ENCODE measurements around the gene DYRK1A.

Gene DYRK1A

DNA sequence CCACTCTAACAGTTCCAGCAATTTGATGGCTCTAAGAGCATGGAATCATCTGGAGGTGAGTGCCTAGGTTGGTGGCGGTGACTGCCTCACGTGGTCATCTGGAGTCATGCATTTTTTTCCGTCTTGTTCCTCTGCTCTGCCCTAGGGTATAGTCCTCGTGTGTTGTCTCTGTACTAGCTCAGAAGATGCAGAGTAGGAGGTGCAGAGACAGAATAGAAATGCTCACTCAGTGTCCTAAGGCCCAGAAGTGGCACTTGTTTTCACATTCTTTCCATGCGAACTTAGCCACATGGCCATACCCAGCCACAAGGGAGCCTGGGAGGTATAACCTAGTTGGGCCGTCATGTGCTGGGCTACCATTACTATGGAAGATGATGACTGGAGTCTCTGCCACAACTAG lies 30.3 kb downstream of the DYRK1A start:
- Histone ChIP-seq H3K9me3 (ENCODE audit: control insufficient read depth in 2 of 2, low read length in 2 of 2) (no peaks in the 10 kb centered on the region), H3K36me3 (ENCODE audit: control insufficient read depth in 2 of 2, insufficient read depth in 2 of 2, low read length in 2 of 2) (no peaks in the 10 kb centered on the region), H3K27ac (ENCODE audit: low read depth in 2 of 2, low read length in 2 of 2) (no peak overlapping the region), H3K27me3 (ENCODE audit: control insufficient read depth in 2 of 2, insufficient read depth in 2 of 2, low read length in 2 of 2) (no peaks in the 10 kb centered on the region), H3K4me1 (ENCODE audit: control insufficient read depth in 2 of 2, insufficient read depth in 2 of 2, low read length in 2 of 2) (peaks cover 3 to 4% of the 10 kb centered on the region in 2 donors), H3K9ac (ENCODE audit: low read depth in 1 of 2, low read length in 2 of 2) (no peak overlapping the region), H3K4me3 (ENCODE audit: low read length in 2 of 2) (no peak overlapping the region)

DNA sequence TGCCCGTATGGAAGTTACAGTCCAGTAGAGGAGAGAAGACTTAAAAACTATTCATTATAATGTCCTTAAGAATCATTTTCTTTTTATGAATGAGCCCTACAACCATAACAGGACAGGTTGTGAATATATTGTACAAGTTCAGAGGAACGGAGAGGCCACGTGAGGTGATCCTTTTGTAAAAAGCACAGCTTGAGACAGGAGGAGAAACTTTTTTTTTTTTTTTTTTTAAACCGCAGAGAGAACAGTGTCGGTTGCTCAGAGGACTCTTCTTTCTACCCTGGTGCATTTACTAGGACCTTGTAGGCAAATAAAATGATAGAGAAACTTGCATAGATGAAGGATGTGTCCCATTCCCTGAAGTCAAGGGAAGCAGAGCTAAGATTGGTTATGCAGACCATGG lies 32.1 kb downstream of the DYRK1A start:
- Histone ChIP-seq H3K9me3 (ENCODE audit: control insufficient read depth in 2 of 2, low read length in 2 of 2) (no peaks in the 10 kb centered on the region), H3K4me3 (ENCODE audit: low read length in 2 of 2) (no peak overlapping the region), H3K36me3 (ENCODE audit: control insufficient read depth in 2 of 2, insufficient read depth in 2 of 2, low read length in 2 of 2) (no peaks in the 10 kb centered on the region), H3K4me1 (ENCODE audit: control insufficient read depth in 2 of 2, insufficient read depth in 2 of 2, low read length in 2 of 2) (peaks cover under 1 to 4% of the 10 kb centered on the region in 2 donors), H3K27me3 (ENCODE audit: control insufficient read depth in 2 of 2, insufficient read depth in 2 of 2, low read length in 2 of 2) (no peaks in the 10 kb centered on the region), H3K9ac (ENCODE audit: low read depth in 1 of 2, low read length in 2 of 2) (no peak overlapping the region), H3K27ac (ENCODE audit: low read depth in 2 of 2, low read length in 2 of 2) (no peak overlapping the region)

DNA sequence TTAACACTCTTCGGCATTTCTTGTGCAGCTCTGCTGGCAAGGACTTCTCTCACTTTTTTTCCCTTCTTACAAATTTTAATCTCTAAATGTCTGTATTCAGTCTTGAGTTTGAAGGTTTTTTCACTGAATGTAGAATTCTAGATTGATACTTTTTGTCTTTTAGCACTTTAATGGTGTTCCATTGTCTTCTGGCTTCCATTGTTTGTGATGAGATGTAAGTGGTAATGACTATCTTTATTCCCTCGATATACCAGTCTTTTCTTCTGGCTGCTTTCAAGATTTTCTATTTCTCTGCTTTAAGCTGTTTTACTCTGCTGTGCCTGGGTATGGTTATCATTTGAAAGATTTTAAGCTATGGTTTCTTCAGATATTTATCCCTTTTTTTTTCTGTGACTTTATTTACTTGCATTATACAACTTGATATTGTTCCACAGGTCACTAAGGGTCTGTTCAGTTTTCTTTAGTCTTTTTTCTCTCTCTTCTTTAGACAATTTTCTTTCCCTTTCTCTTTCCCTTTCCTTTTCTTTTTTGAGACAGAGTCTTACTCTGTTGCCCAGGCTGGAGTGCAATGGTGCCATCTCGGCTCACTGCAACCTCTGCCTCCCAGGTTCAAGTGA lies 35.8 kb downstream of the DYRK1A start:
- H3K36me3 ChIP-seq (ENCODE audit: control insufficient read depth in 2 of 2, insufficient read depth in 2 of 2, low read length in 2 of 2), result no peaks in the 10 kb centered on the region
- no peak overlapping the region for H3K27ac ChIP-seq (ENCODE audit: low read depth in 2 of 2, low read length in 2 of 2)
- H3K9me3 ChIP-seq (ENCODE audit: control insufficient read depth in 2 of 2, low read length in 2 of 2), result no peaks in the 10 kb centered on the region
- no peaks in the 10 kb centered on the region for H3K27me3 ChIP-seq (ENCODE audit: control insufficient read depth in 2 of 2, insufficient read depth in 2 of 2, low read length in 2 of 2)
- H3K4me1 ChIP-seq (ENCODE audit: control insufficient read depth in 2 of 2, insufficient read depth in 2 of 2, low read length in 2 of 2), result peaks cover 4% of the 10 kb centered on the region in 2 donors
- no peak overlapping the region for H3K9ac ChIP-seq (ENCODE audit: low read depth in 1 of 2, low read length in 2 of 2)
- H3K4me3 ChIP-seq (ENCODE audit: low read length in 2 of 2), result no peak overlapping the region

DNA sequence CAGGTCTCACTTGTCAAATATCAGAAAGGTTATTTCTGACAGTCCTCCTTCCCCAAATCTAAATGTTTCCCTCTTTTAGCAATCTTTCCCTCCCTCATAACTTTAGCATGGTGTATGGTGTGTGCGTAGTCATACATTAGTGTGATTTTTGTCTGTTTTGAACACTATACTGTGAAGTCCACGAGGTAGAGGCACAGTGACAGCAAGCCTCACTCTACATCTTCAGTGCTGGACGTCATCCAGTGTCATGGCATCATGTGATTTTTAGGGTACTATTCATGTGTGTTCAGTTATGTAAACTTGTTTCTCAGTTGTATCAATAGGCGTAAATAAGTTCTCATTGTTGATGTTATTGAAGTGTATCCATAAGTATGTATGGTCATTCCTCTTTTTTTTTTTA lies 39.1 kb downstream of the DYRK1A start:
- H3K27ac ChIP-seq (ENCODE audit: low read depth in 2 of 2, low read length in 2 of 2), result no peak overlapping the region
- no peaks in the 10 kb centered on the region for H3K27me3 ChIP-seq (ENCODE audit: control insufficient read depth in 2 of 2, insufficient read depth in 2 of 2, low read length in 2 of 2)
- no peak overlapping the region for H3K9ac ChIP-seq (ENCODE audit: low read depth in 1 of 2, low read length in 2 of 2)
- H3K4me3 ChIP-seq (ENCODE audit: low read length in 2 of 2), result no peak overlapping the region
- H3K9me3 ChIP-seq (ENCODE audit: control insufficient read depth in 2 of 2, low read length in 2 of 2), result no peaks in the 10 kb centered on the region
- no peaks in the 10 kb centered on the region for H3K36me3 ChIP-seq (ENCODE audit: control insufficient read depth in 2 of 2, insufficient read depth in 2 of 2, low read length in 2 of 2)
- H3K4me1 ChIP-seq (ENCODE audit: control insufficient read depth in 2 of 2, insufficient read depth in 2 of 2, low read length in 2 of 2), result peaks cover 0 to 4% of the 10 kb centered on the region in 2 donors

DNA sequence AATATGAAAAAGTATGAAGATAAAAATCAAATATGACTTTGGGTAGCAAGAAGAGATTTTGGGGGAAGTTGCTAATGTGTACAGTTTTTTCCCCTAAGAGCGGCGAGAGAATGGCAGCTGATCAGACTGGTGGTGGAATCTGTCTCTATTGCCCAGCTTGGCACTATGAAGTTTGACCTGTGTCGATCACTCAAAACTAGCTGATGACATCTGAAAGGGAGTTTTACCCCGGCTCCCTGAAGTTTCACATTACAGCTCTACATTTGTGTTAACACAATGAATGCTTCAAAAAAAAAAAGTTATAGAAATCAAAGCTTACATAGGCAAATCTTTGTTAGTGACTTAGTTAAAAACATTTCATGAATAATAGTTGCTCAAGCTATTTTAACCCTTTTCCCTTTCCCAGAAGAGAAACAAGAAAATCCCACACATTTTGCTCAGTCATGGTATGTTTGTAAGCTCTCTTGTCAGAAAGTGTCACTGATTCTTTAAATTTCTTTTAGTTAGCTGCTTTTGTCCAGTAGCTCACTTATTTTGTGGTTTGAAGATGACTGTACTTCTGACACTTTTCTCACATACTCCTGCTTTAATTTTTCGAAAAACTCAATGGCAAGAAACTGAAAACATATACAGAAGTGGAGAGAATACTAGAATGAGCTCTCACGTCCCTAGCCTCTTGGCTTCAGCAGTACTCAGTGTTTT lies 41.3 kb downstream of the DYRK1A start:
- Histone ChIP-seq H3K27ac (ENCODE audit: low read depth in 2 of 2, low read length in 2 of 2) (no peak overlapping the region), H3K9me3 (ENCODE audit: control insufficient read depth in 2 of 2, low read length in 2 of 2) (no peaks in the 10 kb centered on the region), H3K4me1 (ENCODE audit: control insufficient read depth in 2 of 2, insufficient read depth in 2 of 2, low read length in 2 of 2) (peaks cover 3 to 4% of the 10 kb centered on the region in 2 donors), H3K9ac (ENCODE audit: low read depth in 1 of 2, low read length in 2 of 2) (no peak overlapping the region), H3K4me3 (ENCODE audit: low read length in 2 of 2) (no peak overlapping the region), H3K27me3 (ENCODE audit: control insufficient read depth in 2 of 2, insufficient read depth in 2 of 2, low read length in 2 of 2) (no peaks in the 10 kb centered on the region), H3K36me3 (ENCODE audit: control insufficient read depth in 2 of 2, insufficient read depth in 2 of 2, low read length in 2 of 2) (no peaks in the 10 kb centered on the region)

DNA sequence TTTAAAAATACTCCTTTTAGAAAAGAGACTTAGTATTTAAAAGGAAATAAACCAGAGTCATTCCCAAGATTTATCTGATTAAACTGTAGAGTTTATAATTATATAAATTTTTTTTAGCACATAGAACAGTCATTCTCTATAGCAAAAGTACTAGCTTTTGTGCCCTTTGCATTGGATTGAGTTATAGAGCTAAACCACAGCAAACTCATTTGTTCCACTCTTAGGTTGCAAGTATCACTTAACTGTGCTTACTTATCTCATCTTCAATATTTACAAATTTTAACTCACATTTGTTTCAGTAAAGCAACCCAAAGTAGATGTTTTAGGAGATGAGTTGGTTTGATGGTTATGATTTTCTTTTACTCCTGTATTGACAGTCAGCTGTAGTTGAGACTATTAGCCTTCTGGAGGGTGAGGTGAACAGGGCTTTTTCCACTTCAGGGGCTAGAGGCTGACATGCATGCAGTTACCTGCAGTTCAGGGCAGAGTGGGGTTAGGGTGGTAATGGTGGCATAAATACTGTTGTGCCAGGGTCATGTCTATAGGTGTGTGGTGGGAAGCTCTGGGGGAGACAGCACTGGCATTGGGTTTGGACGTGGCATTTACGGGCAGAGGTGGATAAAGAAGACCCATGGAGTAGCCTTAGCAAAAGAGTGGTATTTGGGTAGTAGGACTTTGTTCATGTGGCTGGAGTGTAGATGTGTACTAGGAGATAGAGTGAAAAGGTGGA lies 42.1 kb downstream of the DYRK1A start:
- peaks cover 3 to 4% of the 10 kb centered on the region in 2 donors for H3K4me1 ChIP-seq (ENCODE audit: control insufficient read depth in 2 of 2, insufficient read depth in 2 of 2, low read length in 2 of 2)
- H3K4me3 ChIP-seq (ENCODE audit: low read length in 2 of 2), result no peak overlapping the region
- H3K36me3 ChIP-seq (ENCODE audit: control insufficient read depth in 2 of 2, insufficient read depth in 2 of 2, low read length in 2 of 2), result no peaks in the 10 kb centered on the region
- H3K27me3 ChIP-seq (ENCODE audit: control insufficient read depth in 2 of 2, insufficient read depth in 2 of 2, low read length in 2 of 2), result no peaks in the 10 kb centered on the region
- no peaks in the 10 kb centered on the region for H3K9me3 ChIP-seq (ENCODE audit: control insufficient read depth in 2 of 2, low read length in 2 of 2)
- no peak overlapping the region for H3K27ac ChIP-seq (ENCODE audit: low read depth in 2 of 2, low read length in 2 of 2)
- H3K9ac ChIP-seq (ENCODE audit: low read depth in 1 of 2, low read length in 2 of 2), result no peak overlapping the region

DNA sequence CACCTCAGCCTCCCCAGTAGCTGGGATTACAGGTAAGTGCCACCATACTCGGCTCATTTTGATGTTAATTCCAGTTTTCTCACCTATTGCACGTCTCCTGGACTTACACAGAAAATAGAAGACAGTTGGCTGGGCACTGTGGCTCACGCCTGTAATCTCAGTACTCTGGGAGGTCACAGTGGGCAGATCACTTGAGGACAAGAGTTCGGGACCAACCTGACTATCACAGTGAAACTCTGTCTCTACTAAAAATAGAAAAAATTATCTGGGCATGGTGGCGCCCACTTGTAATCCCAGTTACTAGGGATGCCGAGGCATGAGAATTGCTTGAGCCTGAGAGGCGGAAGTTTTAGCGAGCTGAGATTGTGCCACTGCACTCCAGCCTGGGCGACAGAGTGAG lies 44.1 kb downstream of the DYRK1A start:
- H3K9me3 ChIP-seq (ENCODE audit: control insufficient read depth in 2 of 2, low read length in 2 of 2), result no peaks in the 10 kb centered on the region
- no peak overlapping the region for H3K4me3 ChIP-seq (ENCODE audit: low read length in 2 of 2)
- H3K27me3 ChIP-seq (ENCODE audit: control insufficient read depth in 2 of 2, insufficient read depth in 2 of 2, low read length in 2 of 2), result no peaks in the 10 kb centered on the region
- H3K36me3 ChIP-seq (ENCODE audit: control insufficient read depth in 2 of 2, insufficient read depth in 2 of 2, low read length in 2 of 2), result no peaks in the 10 kb centered on the region
- no peak overlapping the region for H3K9ac ChIP-seq (ENCODE audit: low read depth in 1 of 2, low read length in 2 of 2)
- peaks cover 3 to 4% of the 10 kb centered on the region in 2 donors for H3K4me1 ChIP-seq (ENCODE audit: control insufficient read depth in 2 of 2, insufficient read depth in 2 of 2, low read length in 2 of 2)
- H3K27ac ChIP-seq (ENCODE audit: low read depth in 2 of 2, low read length in 2 of 2), result no peak overlapping the region

DNA sequence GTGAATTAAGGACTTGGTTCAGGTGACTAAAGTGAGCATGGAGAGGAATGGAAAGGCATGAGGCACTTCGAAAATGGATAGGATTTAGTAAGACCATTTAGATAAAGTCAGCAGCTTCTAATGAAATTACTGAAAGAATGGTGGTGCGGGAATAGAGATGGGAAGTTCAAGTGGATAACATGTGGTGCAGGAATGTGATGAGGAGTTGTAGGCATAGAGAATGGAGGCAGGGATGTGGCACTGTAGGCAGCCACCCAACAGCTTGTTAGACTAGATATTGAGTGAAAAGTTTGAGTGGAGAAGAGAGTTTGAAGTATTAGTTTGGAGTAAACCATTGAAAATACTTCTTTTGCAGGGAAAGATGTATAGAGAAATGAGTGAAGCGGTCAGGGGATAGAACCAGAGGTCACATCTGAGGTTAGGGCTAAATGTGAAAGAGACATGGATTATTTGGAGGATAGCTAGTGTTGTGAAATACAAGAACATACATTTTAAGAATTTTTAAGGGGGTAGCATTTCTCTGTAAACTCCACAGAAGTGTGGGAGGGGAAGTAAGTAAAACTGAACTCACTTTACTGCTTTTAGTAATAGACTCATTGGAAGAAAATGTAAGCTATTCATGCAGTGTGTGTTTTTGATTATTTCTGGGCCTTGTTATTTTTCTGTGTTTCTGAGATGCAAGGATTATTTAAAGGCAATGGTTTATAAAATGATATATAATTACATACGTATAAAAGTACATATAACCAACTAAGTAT lies 46.2 kb downstream of the DYRK1A start:
- no peaks in the 10 kb centered on the region for H3K27me3 ChIP-seq (ENCODE audit: control insufficient read depth in 2 of 2, insufficient read depth in 2 of 2, low read length in 2 of 2)
- H3K4me1 ChIP-seq (ENCODE audit: control insufficient read depth in 2 of 2, insufficient read depth in 2 of 2, low read length in 2 of 2), result peaks cover 4 to 6% of the 10 kb centered on the region in 2 donors
- no peak overlapping the region for H3K27ac ChIP-seq (ENCODE audit: low read depth in 2 of 2, low read length in 2 of 2)
- H3K9ac ChIP-seq (ENCODE audit: low read depth in 1 of 2, low read length in 2 of 2), result no peak overlapping the region
- H3K36me3 ChIP-seq (ENCODE audit: control insufficient read depth in 2 of 2, insufficient read depth in 2 of 2, low read length in 2 of 2), result no peaks in the 10 kb centered on the region
- no peaks in the 10 kb centered on the region for H3K9me3 ChIP-seq (ENCODE audit: control insufficient read depth in 2 of 2, low read length in 2 of 2)
- no peak overlapping the region for H3K4me3 ChIP-seq (ENCODE audit: low read length in 2 of 2)

DNA sequence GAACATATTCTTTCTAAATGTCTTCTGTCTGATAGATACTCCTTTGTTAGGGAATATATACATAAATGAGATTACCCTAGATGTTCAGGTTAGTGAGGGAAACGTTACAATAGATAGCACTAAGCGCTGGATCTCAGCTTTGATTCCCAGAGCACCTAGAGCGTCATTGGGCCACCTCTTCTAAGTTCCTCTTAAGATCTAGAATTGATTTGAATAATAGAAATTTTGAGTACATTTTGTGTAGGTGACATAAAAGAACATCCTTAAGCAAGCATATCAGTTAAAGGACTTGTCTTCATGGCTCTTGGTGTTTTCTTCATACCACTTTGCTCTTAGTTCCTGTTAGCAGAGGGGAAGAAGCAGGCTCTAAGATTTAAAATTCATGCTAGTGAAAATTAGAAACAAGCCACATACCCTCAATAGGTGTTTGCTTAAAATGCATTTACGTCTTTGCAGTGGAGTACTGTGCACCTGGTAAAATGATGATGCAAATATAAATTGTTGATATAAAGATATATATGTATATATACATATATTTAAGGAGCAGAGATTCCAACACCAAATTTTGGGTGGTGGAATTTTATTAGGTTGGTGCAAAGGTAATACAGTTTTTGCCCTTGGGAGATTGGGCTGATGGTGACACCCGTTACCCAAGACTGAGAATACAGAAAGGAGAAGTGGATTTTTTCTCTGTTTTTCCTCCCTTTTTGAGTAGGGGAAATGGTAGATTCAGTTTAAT lies 47.1 kb downstream of the DYRK1A start:
- peaks cover 4 to 6% of the 10 kb centered on the region in 2 donors for H3K4me1 ChIP-seq (ENCODE audit: control insufficient read depth in 2 of 2, insufficient read depth in 2 of 2, low read length in 2 of 2)
- no peaks in the 10 kb centered on the region for H3K36me3 ChIP-seq (ENCODE audit: control insufficient read depth in 2 of 2, insufficient read depth in 2 of 2, low read length in 2 of 2)
- H3K27me3 ChIP-seq (ENCODE audit: control insufficient read depth in 2 of 2, insufficient read depth in 2 of 2, low read length in 2 of 2), result no peaks in the 10 kb centered on the region
- no peak overlapping the region for H3K27ac ChIP-seq (ENCODE audit: low read depth in 2 of 2, low read length in 2 of 2)
- H3K9me3 ChIP-seq (ENCODE audit: control insufficient read depth in 2 of 2, low read length in 2 of 2), result no peaks in the 10 kb centered on the region
- H3K4me3 ChIP-seq (ENCODE audit: low read length in 2 of 2), result no peak overlapping the region
- no peak overlapping the region for H3K9ac ChIP-seq (ENCODE audit: low read depth in 1 of 2, low read length in 2 of 2)
